HG03196 (cell line): ENCODE data around the gene TAF7.
"Not testable (repeated sequence)": the region's sequence is repeated elsewhere in the genome, so short reads cannot be mapped to it uniquely, and the experiment has no call there.

Source experiments
- ATAC-seq: cut with Tn5 transposase; IDR thresholded peaks from one replicate; pipeline ENCODE4 v1.9.1; 2021; ENCODE audit not compliant: unreplicated experiment

Gene TAF7

GRCh38 chr5:141320225-141321169, at the start of gene TAF7:
Gene TAF7, minus strand, starts transcription at chr5:141320784. Its CDS starts 740 bp downstream, at chr5:141320044.
- peak; percentile 96 for ATAC-seq

GRCh38 chr5:141366016-141366896, 45.7 kb upstream of the TAF7 start:
- ATAC-seq: no peak

- ATAC-seq: no peak
Observed at GRCh38 chr5:141363952-141364660, 43.5 kb upstream of the TAF7 start, which contains the start of gene PCDHGA5. Gene PCDHGA5, plus strand, starts transcription at chr5:141364162. Its CDS starts 169 bp downstream, at chr5:141364331.

DNA sequence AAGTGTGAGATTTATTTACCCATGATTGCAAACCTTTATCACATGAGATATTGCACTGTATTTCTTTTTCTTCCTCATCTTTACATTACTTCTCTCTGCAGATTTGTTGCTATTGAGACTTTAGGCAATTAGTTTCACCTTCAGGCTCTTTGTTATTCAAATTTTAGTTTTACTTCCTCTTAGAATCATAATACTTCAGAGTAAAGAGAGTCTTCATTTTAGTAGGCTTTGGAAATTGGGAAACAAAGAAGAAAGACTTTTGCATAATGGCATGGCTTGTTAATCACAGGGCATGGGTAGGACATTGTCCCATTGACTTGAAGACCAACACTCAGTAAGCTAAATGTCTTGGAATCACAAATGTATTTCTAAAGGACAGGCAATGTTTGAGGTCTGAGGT, 42.1 kb upstream of the TAF7 start:
- ATAC-seq: no peak

- ATAC-seq: no peak
Observed at GRCh38 chr5:141360685-141361084, 40.1 kb upstream of the TAF7 start.

GRCh38 chr5:141359790-141360426, 39.3 kb upstream of the TAF7 start, which contains the start of gene PCDHGB2:
Gene PCDHGB2, plus strand, starts transcription at chr5:141359994. Its CDS starts 142 bp downstream, at chr5:141360136.
- peak; percentile 63 for ATAC-seq

DNA sequence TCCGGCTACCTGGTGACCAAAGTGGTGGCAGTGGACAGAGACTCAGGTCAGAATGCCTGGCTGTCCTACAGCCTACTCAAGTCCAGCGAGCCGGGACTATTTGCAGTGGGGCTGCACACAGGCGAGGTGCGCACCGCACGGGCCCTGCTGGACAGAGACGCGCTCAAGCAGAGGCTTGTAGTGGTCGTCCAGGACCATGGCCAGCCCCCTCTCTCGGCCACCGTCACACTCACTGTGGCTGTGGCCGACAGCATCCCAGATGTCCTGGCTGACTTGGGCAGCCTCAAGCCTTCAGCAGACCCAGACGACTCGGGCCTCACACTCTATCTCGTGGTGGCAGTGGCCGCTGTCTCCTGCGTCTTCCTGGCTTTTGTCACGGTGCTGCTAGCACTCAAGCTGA, 36.4 kb upstream of the TAF7 start:
- ATAC-seq: no peak

DNA sequence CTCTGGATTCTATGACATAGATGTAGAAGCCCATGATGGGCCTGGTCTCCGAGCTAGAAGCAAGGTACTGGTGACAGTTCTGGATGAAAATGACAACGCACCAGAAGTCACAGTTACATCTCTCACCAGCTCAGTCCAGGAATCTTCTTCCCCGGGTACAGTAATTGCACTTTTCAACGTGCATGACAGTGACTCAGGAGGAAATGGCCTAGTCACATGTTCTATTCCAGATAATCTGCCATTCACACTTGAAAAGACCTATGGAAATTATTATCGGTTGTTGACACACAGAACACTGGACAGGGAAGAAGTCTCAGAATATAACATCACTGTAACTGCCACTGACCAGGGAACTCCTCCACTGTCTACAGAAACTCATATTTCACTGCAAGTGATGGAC, 35.5 kb upstream of the TAF7 start:
- ATAC-seq: no peak

GRCh38 chr5:141355641-141356040, 35.1 kb upstream of the TAF7 start:
- ATAC-seq: no peak

DNA sequence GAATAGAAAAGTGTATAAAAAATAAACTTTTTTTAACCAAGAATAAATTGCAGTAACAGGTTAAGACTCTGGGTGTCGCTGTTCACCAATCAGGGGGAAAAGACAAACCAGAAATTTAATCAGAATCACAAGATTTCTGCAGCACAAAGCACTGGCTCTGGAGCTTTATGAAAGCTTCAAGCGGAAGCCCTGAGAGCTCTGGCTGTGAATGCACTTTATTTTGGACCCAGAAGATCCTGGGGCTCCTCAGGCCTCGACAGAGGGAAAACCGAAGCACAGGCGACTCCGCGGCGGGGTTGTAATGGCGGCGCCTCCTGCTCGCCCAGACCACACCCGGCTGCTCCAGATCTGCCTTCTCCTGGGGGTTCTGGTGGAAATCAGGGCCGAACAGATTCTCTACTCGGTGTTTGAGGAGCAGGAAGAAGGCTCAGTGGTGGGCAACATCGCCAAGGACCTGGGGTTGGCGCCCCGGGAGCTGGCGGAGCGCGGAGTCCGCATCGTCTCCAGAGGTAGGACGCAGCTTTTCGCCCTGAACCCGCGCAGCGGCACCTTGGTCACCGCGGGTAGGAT, 34.4 kb upstream of the TAF7 start, which contains the start of gene PCDHGA4:
TSS of gene PCDHGA4 (plus strand) at position 122 of the 570 bp plus-strand sequence. CDS start at position 209, 87 bp downstream.
- no peak for ATAC-seq

GRCh38 chr5:141351591-141351990, 31.0 kb upstream of the TAF7 start:
- no peak for ATAC-seq

DNA sequence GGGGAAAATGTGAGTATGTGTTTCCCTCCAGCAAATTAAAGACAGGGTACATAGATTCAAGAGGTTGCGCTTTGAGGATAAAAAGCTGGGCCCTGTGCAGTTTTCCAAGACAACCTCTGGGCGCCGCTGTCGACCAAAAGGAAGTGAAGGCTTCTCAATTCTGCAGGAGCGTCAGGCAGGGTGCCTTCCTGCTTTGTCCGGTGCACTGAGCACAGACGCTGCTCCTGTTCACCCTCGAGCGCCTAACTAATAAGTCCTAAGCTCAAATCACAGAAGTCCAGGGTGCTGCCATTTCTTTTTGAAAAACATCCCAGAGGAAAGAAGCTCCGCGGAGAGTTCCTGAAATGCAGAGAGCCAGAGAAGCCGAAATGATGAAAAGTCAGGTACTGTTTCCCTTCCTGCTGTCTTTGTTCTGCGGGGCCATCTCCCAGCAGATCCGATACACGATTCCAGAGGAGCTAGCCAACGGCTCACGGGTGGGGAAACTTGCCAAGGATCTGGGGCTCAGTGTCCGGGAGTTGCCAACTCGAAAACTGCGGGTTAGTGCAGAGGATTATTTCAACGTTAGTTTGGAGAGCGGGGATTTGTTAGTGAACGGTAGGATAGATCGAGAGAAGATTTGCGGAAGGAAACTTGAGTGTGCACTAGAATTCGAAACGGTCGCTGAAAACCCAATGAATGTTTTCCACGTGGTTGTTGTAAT, 29.5 kb upstream of the TAF7 start, which contains the start of gene PCDHGB1:
TSS of gene PCDHGB1 (plus strand) at position 183 of the 703 bp plus-strand sequence. CDS start at position 345, 162 bp downstream.
- no peak for ATAC-seq

GRCh38 chr5:141346017-141346416, 25.4 kb upstream of the TAF7 start:
- not testable (repeated sequence) for ATAC-seq

DNA sequence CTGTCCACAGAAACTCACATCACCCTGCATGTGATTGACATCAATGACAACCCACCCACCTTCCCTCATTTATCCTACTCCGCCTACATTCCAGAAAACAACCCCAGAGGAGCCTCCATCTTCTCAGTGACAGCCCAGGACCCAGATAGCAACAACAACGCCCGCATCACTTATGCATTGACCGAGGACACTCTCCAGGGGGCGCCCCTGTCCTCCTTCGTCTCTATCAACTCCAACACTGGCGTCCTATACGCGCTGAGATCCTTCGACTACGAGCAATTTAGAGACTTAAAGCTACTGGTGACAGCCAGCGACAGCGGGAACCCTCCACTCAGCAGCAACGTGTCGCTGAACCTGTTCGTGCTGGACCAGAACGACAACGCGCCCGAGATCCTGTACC, 24.7 kb upstream of the TAF7 start:
- ATAC-seq: no peak

DNA sequence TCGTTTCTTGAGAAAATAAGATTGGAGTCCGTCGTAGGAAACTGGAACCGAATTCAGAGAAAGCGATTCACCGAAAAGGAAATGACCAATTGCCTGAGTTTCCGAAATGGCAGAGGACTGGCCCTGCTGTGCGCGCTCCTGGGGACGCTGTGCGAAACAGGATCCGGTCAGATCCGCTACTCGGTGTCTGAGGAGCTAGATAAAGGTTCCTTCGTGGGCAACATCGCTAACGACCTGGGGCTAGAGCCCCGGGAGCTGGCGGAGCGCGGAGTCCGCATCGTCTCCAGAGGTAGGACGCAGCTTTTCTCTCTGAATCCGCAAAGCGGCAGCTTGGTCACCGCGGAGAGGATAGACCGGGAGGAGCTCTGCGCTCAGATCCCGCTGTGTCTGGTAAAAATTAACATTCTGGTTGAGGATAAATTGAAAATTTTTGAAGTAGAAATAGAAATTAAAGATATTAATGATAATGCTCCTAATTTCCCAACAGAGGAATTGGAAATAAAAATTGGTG, 23.4 kb upstream of the TAF7 start:
- ATAC-seq: no peak

GRCh38 chr5:141343242-141343952, 22.8 kb upstream of the TAF7 start, which contains the start of gene PCDHGA3:
Gene PCDHGA3, plus strand, starts transcription at chr5:141343829. Its CDS starts 205 bp downstream, at chr5:141344034.
- no peak for ATAC-seq

GRCh38 chr5:141342773-141343172, 22.2 kb upstream of the TAF7 start:
- ATAC-seq: no peak

DNA sequence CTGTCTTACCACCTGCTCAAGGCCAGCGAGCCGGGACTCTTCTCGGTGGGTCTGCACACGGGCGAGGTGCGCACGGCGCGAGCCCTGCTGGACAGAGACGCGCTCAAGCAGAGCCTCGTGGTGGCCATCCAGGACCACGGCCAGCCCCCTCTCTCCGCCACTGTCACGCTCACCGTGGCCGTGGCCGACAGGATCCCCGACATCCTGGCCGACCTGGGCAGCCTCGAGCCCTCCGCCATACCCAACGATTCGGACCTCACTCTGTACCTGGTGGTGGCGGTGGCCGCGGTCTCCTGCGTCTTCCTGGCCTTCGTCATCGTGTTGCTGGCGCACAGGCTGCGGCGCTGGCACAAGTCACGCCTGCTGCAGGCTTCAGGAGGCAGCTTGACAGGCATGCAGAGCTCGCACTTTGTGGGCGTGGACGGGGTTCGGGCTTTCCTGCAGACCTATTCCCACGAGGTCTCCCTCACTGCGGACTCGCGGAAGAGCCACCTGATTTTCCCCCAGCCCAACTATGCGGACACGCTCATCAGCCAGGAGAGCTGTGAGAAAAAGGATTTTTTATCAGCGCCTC, 20.3 kb upstream of the TAF7 start:
- ATAC-seq: not testable (repeated sequence)
